ENCODE results near the gene IGFL1. TPM values are rescaled to one million over a fixed set of nuclear protein-coding genes. Genes with fewer than 3 reads are reported as not detected.

The IGFL1 gene
- total RNA-seq, 4 donors from 2014 or later = 2.9 to 46.0 (median 22.0) TPM

- H3K4me1 ChIP-seq = peaks cover 8 to 86% (median 18%) of the 10 kb centered on the region in 3 donors
- intact Hi-C loops (cut with DNase I) = no loop called here
- WGBS, 2 donors = 48 to 50% methylated on average over 4 of the region's 4 CpGs
Measured at GRCh38 chr19:46197314-46198070, 32.0 kb upstream of the IGFL1 start.

GRCh38 chr19:46198756-46199155 lies 30.8 kb upstream of the IGFL1 start:
- no peaks in the 10 kb centered on the region for H3K9me3 ChIP-seq
- no peak for TF ChIP-seq POLR2A (IDR thresholded peaks at IDR 0.05)
- TF ChIP-seq, protein P1, sequence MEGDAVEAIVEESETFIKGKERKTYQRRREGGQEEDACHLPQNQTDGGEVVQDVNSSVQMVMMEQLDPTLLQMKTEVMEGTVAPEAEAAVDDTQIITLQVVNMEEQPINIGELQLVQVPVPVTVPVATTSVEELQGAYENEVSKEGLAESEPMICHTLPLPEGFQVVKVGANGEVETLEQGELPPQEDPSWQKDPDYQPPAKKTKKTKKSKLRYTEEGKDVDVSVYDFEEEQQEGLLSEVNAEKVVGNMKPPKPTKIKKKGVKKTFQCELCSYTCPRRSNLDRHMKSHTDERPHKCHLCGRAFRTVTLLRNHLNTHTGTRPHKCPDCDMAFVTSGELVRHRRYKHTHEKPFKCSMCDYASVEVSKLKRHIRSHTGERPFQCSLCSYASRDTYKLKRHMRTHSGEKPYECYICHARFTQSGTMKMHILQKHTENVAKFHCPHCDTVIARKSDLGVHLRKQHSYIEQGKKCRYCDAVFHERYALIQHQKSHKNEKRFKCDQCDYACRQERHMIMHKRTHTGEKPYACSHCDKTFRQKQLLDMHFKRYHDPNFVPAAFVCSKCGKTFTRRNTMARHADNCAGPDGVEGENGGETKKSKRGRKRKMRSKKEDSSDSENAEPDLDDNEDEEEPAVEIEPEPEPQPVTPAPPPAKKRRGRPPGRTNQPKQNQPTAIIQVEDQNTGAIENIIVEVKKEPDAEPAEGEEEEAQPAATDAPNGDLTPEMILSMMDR (IDR thresholded peaks at IDR 0.05) = no peak
- H3K4me3 ChIP-seq = no peak overlapping the region
- 31 to 44% methylated on average over 1 to 2 of the region's 3 CpGs for whole genome bisulfite sequencing, 2 donors
- H3K27ac ChIP-seq = peak overlapping the region in 3 of 4 donors; percentile 21 to 81 (median 52)
- peaks cover 0 to 13% (median 0%) of the 10 kb centered on the region in 4 donors for H3K27me3 ChIP-seq
- peaks cover 8 to 86% (median 18%) of the 10 kb centered on the region in 3 donors for H3K4me1 ChIP-seq
- intact Hi-C loops (cut with DNase I) = no loop called here
- H3K36me3 ChIP-seq = no peaks in the 10 kb centered on the region
- no peak for DNase-seq

More at GRCh38 chr19:46197314-46198070, 32.0 kb upstream of the IGFL1 start:
- Histone ChIP-seq H3K36me3 (no peaks in the 10 kb centered on the region), H3K27ac (peak overlapping the region in 1 of 4 donors; percentile 16), H3K27me3 (peaks cover 0 to 13% (median 0%) of the 10 kb centered on the region in 4 donors), H3K9me3 (no peaks in the 10 kb centered on the region), H3K4me3 (no peak overlapping the region)
- no peak for TF ChIP-seq POLR2A (IDR thresholded peaks at IDR 0.05)
- TF ChIP-seq, protein P1 (IDR thresholded peaks at IDR 0.05) = no peak
- DNase-seq = no peak

DNA sequence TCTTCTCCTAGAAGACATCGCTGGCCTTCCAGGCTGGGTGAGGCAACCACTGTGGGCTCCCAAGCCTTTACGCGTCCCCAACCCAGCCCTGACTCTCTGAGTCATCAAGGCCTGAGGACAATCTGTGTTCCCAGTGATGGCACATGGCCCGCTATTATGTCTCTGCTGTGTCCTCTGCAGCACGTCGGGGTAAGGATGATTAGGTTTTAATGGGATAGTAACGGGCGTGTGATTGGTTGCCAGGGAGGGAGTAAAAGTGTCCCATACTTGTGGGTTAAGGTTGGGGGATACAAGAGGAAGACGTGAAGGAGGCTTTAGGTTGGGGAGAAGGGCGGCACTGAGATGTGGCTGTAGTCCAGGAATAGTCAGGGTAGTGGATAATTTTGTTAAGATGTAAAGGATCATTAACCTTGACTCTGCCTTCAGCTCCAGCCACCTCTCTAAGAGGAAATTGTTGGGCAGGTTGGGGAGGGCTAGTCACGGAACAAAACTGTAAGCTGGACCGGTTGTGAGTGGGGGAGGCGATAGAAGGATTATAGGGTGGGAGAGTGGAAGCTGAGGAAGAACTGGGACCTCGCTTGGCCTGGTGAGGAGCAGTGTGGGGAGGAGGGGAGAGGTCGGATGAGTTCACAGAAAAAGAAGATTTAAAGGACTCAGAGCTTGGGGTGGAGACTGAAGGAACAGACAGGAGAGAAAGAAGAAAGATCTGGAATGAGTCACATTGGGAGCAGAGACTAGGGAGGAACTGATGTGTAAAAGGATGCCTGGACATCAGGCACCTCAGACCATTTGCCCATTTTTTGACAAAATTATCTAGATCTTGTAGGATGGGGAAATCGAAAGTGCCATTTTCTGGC lies 27.9 kb upstream of the IGFL1 start:
- 43 to 47% methylated on average over 16 of the region's 16 CpGs for WGBS, 2 donors
- DNase-seq = no peak
- no peaks in the 10 kb centered on the region for H3K36me3 ChIP-seq
- H3K27me3 ChIP-seq = peaks cover 0 to 10% (median 0%) of the 10 kb centered on the region in 4 donors
- H3K4me3 ChIP-seq = peak overlapping the region in 1 of 4 donors; percentile 20
- TF ChIP-seq, protein P1 (IDR thresholded peaks at IDR 0.05) = no peak
- TF ChIP-seq POLR2A (IDR thresholded peaks at IDR 0.05) = no peak
- intact Hi-C loops (cut with DNase I) = no loop called here
- H3K4me1 ChIP-seq = peaks cover 2 to 83% (median 22%) of the 10 kb centered on the region in 3 donors
- H3K9me3 ChIP-seq = no peaks in the 10 kb centered on the region
- peak overlapping the region in 3 of 4 donors; percentile 49 to 82 (median 53) for H3K27ac ChIP-seq

DNA sequence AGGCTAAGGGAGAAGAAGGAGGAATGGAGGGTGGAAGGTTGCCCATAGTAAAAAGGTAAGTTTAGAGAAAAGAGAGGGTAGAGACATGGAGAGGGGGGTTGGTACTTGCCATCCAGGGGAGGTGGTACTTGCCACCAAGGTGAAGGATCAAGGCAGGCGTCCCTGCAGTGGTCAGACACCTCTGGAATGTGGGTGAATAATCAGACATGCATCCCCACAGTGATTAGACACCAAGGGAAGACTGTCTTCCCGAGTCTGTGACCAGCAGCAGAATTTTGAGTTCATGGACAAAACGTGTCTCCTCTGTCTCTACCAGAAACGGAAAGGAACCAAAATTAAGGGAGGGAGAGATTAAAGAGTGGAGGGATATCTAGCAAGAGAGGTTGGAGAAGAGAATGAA lies 27.1 kb upstream of the IGFL1 start:
- H3K4me1 ChIP-seq = peaks cover 0 to 83% (median 22%) of the 10 kb centered on the region in 3 donors
- no peak for DNase-seq
- H3K27ac ChIP-seq = peak overlapping the region in 3 of 4 donors; percentile 49 to 82 (median 53)
- TF ChIP-seq, protein P1 (IDR thresholded peaks at IDR 0.05) = no peak
- no peak for TF ChIP-seq POLR2A (IDR thresholded peaks at IDR 0.05)
- H3K4me3 ChIP-seq = peak overlapping the region in 1 of 4 donors; percentile 20
- 61 to 65% methylated on average over 4 of the region's 4 CpGs for WGBS, 2 donors
- no peaks in the 10 kb centered on the region for H3K9me3 ChIP-seq
- no peaks in the 10 kb centered on the region for H3K36me3 ChIP-seq
- peaks cover 0 to 3% (median 0%) of the 10 kb centered on the region in 4 donors for H3K27me3 ChIP-seq
- intact Hi-C loops (cut with DNase I) = no loop called here

All from esophagus squamous epithelium (tissue), 5 donors.